ENCODE results near the gene QTRT2. TPM values are rescaled to one million over a fixed set of nuclear protein-coding genes. Genes with fewer than 3 reads are reported as not detected.
A peak's percentile ranks its signal among the peaks of the same experiment; 100 is the strongest.

Gene QTRT2
- total and polyA plus RNA-seq, 11 donors = 2.0 to 12.2 (median 5.7) TPM

GRCh38 chr3:114089675-114090074, 33.1 kb downstream of the QTRT2 start:
- Histone ChIP-seq H3K4me3 (no peak overlapping the region), H3K9me3 (no peaks in the 10 kb centered on the region), H3K4me1 (peaks cover 0 to 19% (median 6%) of the 10 kb centered on the region in 12 donors), H3K27me3 (no peaks in the 10 kb centered on the region), H3K27ac (no peak overlapping the region), H3K36me3 (peaks cover 0 to 37% (median 30%) of the 10 kb centered on the region in 9 donors)
- no peak for DNase-seq
- TF ChIP-seq CTCF (IDR thresholded peaks at IDR 0.05) = no peak
- TF ChIP-seq POLR2A (IDR thresholded peaks at IDR 0.05) = no peak
- ATAC-seq = no peak
- intact Hi-C loops (cut with DNase I) = no loop called here

- Histone ChIP-seq H3K27me3 (no peaks in the 10 kb centered on the region), H3K9me3 (no peaks in the 10 kb centered on the region), H3K36me3 (peaks cover 0 to 10% (median 5%) of the 10 kb centered on the region in 9 donors), H3K4me1 (peaks cover 0 to 19% (median 6%) of the 10 kb centered on the region in 12 donors), H3K4me3 (peak overlapping the region in 6 of 12 donors; percentile 10 to 28 (median 18)), H3K27ac (peak overlapping the region; percentile 16 to 73 (median 32))
- TF ChIP-seq POLR2A (IDR thresholded peaks at IDR 0.05) (no peak), CTCF (IDR thresholded peaks at IDR 0.05) (no peak)
- intact Hi-C loops (cut with DNase I) = no loop called here
- WGBS, 4 donors = 32 to 43% (median 41%) methylated on average over 13 of the region's 13 CpGs
- ATAC-seq (peak in 3 of 4 donors; percentile 33 to 83 (median 51)), DNase-seq (peak in 1 of 5 donors; percentile 13)
Measured at GRCh38 chr3:114092151-114093015, 35.8 kb downstream of the QTRT2 start.

GRCh38 chr3:114093016-114093380, 36.5 kb downstream of the QTRT2 start:
- intact Hi-C loops (cut with DNase I) = no loop called here
- Histone ChIP-seq H3K36me3 (peaks cover 0 to 4% (median 0%) of the 10 kb centered on the region in 9 donors), H3K4me1 (peaks cover 0 to 19% (median 6%) of the 10 kb centered on the region in 12 donors), H3K27ac (peak overlapping the region in 10 of 12 donors; percentile 21 to 73 (median 38)), H3K27me3 (no peaks in the 10 kb centered on the region), H3K4me3 (peak overlapping the region in 4 of 12 donors; percentile 10 to 28 (median 18)), H3K9me3 (no peaks in the 10 kb centered on the region)
- no peak for TF ChIP-seq CTCF (IDR thresholded peaks at IDR 0.05)
- TF ChIP-seq POLR2A (IDR thresholded peaks at IDR 0.05) = no peak
- ATAC-seq (no peak), DNase-seq (no peak)
- WGBS, 4 donors = 40 to 55% (median 47%) methylated on average over 3 of the region's 3 CpGs

- Histone ChIP-seq H3K27ac (no peak overlapping the region), H3K4me1 (peaks cover 0 to 19% (median 6%) of the 10 kb centered on the region in 12 donors), H3K4me3 (no peak overlapping the region), H3K36me3 (no peaks in the 10 kb centered on the region), H3K27me3 (no peaks in the 10 kb centered on the region), H3K9me3 (no peaks in the 10 kb centered on the region)
- intact Hi-C loops (cut with DNase I) = no loop called here
- ATAC-seq (no peak), DNase-seq (peak in 4 of 5 donors; percentile 22 to 30 (median 29))
- 55 to 58% (median 56%) methylated on average over 2 of the region's 2 CpGs for WGBS, 4 donors
- no peak for TF ChIP-seq POLR2A (IDR thresholded peaks at IDR 0.05)
- no peak for TF ChIP-seq CTCF (IDR thresholded peaks at IDR 0.05)
Measured at GRCh38 chr3:114093596-114093995, 37.1 kb downstream of the QTRT2 start.
